DOHH2 (cell line): ENCODE results near the gene ARAP3.

Source experiments
- CTCF ChIP-seq: fragments of 200-600 bp; sonication (generic); IDR thresholded peaks from one replicate; pipeline ENCODE4 v1.5.1; 2014; ENCODE audit warnings: antibody characterized with exemption, mild to moderate bottlenecking, low read depth, low read length; ENCODE audit not compliant: poor library complexity, severe bottlenecking
- EZH2phosphoT487 ChIP-seq: fragments of 200-600 bp; sonication (generic); IDR thresholded peaks from 2 replicates; pipeline ENCODE4 v1.6.1; 2017; ENCODE audit warnings: borderline replicate concordance, mild to moderate bottlenecking, antibody characterized with exemption, low read length, moderate library complexity, mixed read lengths

GRCh38 chr5:141608557-141608956 is 73.5 kb downstream of the ARAP3 start:
- TF ChIP-seq EZH2phosphoT487 = no peak
- no peak for TF ChIP-seq CTCF
